Naive B cell (primary cell): ENCODE data around the gene GALK2. TPM values are rescaled to one million over a fixed set of nuclear protein-coding genes. Genes with fewer than 3 reads are reported as not detected.
"Not testable (repeated sequence)": the region's sequence is repeated elsewhere in the genome, so short reads cannot be mapped to it uniquely, and the experiment has no call there.

ENCODE experiments used
- ATAC-seq, 2 donors: fragments of 150-1000 bp; cut with Tn5 transposase; 2 replicates each; pipeline ENCODE4 v1.10.0; 2021; ENCODE audit warnings: low read depth in 2 of 2, mild to moderate bottlenecking in 2 of 2, moderate library complexity in 2 of 2
- DNase-seq: peaks from one replicate; pipeline ENCODE4 v3.0.0; 2022
- H3K27ac Mint-ChIP-seq, 6 donors: one replicate each; pipeline ENCODE4 v1.8.0; 2020 to 2022; ENCODE audit warnings: mild to moderate bottlenecking in 6 of 6, mixed read lengths in 6 of 6, moderate library complexity in 5 of 6, inconsistent platforms in 2 of 6
- H3K27me3 Mint-ChIP-seq, 3 donors: one replicate each; pipeline ENCODE4 v1.8.0; 2021 to 2022; ENCODE audit warnings: mixed read lengths in 3 of 3, mild to moderate bottlenecking in 1 of 3
- H3K36me3 Mint-ChIP-seq, 2 donors: one replicate each; pipeline ENCODE4 v1.8.0; 2020 to 2022; ENCODE audit warnings: mixed read lengths in 2 of 2, inconsistent platforms in 1 of 2, mild to moderate bottlenecking in 1 of 2
- H3K4me1 Mint-ChIP-seq, 3 donors: one replicate each; pipeline ENCODE4 v1.8.0; 2020 to 2022; ENCODE audit warnings: mixed read lengths in 3 of 3, inconsistent platforms in 1 of 3, mild to moderate bottlenecking in 1 of 3, moderate library complexity in 1 of 3
- H3K4me3 Mint-ChIP-seq, 8 donors: one replicate each; pipeline ENCODE4 v1.8.0; 2020 to 2022; ENCODE audit warnings: mild to moderate bottlenecking in 8 of 8, mixed read lengths in 8 of 8, moderate library complexity in 8 of 8, inconsistent platforms in 2 of 8
- H3K9me3 Mint-ChIP-seq, 7 donors: one replicate each; pipeline ENCODE4 v1.8.0; 2020 to 2022; ENCODE audit warnings: mixed read lengths in 7 of 7, mild to moderate bottlenecking in 5 of 7, inconsistent platforms in 2 of 7, moderate library complexity in 1 of 7
- polyA plus RNA-seq, 6 donors: library from polyadenylated mRNA; unstranded; fragments of 300-500 nt; fragmentation: Illumina TruSeq; gene quantifications; one replicate each; pipeline ENCODE4 v1.2.3, GENCODE V29; 2021; ENCODE audit warnings: low read depth in 6 of 6

The GALK2 gene
- polyA plus RNA-seq, 6 donors from 2014 or later, result 12.6 to 26.4 (median 15.4) TPM

GRCh38 chr15:49314716-49315115 is 144.7 kb downstream of the GALK2 start:
- no peaks in the 10 kb centered on the region for H3K27me3 Mint-ChIP-seq
- H3K9me3 Mint-ChIP-seq, result peaks cover 0 to 10% (median 0%) of the 10 kb centered on the region in 7 donors
- DNase-seq, result no peak
- H3K4me3 Mint-ChIP-seq, result no peak overlapping the region
- H3K36me3 Mint-ChIP-seq, result peaks cover 39 to 50% of the 10 kb centered on the region in 2 donors
- peak overlapping the region in 1 of 6 donors; percentile 46 for H3K27ac Mint-ChIP-seq
- H3K4me1 Mint-ChIP-seq, result peaks cover 0 to 13% (median 5%) of the 10 kb centered on the region in 3 donors
- no peak for ATAC-seq

DNA sequence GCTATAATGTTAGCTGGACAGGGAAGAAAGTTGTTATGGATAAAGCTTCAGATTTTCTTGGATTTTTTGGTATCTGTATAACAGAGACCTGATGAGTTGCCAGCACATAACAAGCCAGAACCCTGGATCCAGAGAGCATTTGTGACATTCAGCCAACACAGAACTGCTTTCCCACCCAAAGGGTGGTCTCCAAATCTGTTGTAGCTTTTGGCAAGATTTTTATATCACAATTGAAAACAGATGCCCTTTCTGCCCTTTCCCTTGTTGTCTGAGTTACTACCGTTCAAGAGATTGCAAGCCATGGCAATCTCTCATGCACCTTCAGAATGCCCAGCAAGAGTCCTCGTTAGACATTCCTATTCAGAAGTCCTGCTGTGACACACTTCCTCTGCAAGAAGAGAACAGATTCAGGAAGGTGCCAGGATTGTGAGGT is 145.4 kb downstream of the GALK2 start:
- ATAC-seq (no peak), DNase-seq (no peak)
- Mint-ChIP-seq H3K4me1 (peaks cover 0 to 9% (median 5%) of the 10 kb centered on the region in 3 donors), H3K27ac (peak overlapping the region in 1 of 6 donors; percentile 22), H3K27me3 (no peaks in the 10 kb centered on the region), H3K9me3 (peaks cover 0 to 10% (median 0%) of the 10 kb centered on the region in 7 donors), H3K36me3 (peaks cover 32 to 50% of the 10 kb centered on the region in 2 donors), H3K4me3 (no peak overlapping the region)

DNA sequence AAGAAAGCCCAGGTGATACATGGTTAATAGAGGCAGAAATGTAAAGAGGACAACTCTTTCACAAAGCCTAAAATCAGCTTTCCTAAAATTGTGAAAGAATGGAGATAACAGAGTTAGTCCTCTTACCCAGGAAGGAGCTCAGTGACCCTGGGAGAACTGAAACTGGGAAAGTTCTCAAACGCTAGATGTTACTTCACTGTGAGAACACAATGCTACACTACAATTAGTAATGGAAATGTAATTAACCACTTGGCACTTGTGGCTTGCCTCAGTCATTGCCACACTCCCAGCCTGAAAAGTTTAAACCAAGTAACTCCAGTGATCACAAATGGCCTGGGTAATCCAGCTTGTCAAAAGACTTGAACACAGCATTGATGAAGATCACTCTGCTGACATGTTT is 150.3 kb downstream of the GALK2 start:
- H3K4me3 Mint-ChIP-seq, result no peak overlapping the region
- H3K36me3 Mint-ChIP-seq, result peaks cover 20 to 48% of the 10 kb centered on the region in 2 donors
- H3K27me3 Mint-ChIP-seq, result no peaks in the 10 kb centered on the region
- H3K9me3 Mint-ChIP-seq, result peaks cover 0 to 6% (median 0%) of the 10 kb centered on the region in 7 donors
- H3K4me1 Mint-ChIP-seq, result peaks cover 0 to 6% (median 0%) of the 10 kb centered on the region in 3 donors
- no peak overlapping the region for H3K27ac Mint-ChIP-seq
- no peak for DNase-seq
- ATAC-seq, result no peak

GRCh38 chr15:49323207-49323606 is 153.2 kb downstream of the GALK2 start:
- Mint-ChIP-seq H3K4me1 (peaks cover 0 to 6% (median 0%) of the 10 kb centered on the region in 3 donors), H3K27ac (peak overlapping the region in 1 of 6 donors; percentile 16), H3K27me3 (no peaks in the 10 kb centered on the region), H3K4me3 (no peak overlapping the region), H3K9me3 (no peaks in the 10 kb centered on the region), H3K36me3 (peaks cover 29 to 32% of the 10 kb centered on the region in 2 donors)
- ATAC-seq, result no peak
- no peak for DNase-seq

DNA sequence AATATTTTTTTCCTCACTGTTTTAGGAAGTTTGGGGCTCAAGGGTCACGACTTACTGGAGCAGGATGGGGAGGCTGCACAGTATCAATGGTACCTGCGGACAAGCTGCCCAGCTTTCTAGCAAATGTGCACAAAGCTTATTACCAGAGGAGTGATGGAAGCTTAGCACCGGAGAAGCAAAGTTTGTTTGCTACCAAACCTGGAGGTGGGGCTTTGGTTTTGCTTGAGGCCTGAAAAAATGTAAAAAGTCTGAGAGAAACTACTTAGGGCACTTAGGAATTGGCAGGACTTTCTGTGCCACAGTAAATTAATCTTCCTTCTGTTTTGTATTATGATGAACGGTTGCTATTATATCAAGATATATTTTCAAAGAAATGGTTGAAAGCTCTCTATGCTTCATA is 157.9 kb downstream of the GALK2 start:
- ATAC-seq (no peak), DNase-seq (no peak)
- H3K9me3 Mint-ChIP-seq, result no peaks in the 10 kb centered on the region
- no peaks in the 10 kb centered on the region for H3K27me3 Mint-ChIP-seq
- H3K36me3 Mint-ChIP-seq, result peaks cover 0 to 15% of the 10 kb centered on the region in 2 donors
- no peak overlapping the region for H3K27ac Mint-ChIP-seq
- H3K4me1 Mint-ChIP-seq, result no peaks in the 10 kb centered on the region
- no peak overlapping the region for H3K4me3 Mint-ChIP-seq

DNA sequence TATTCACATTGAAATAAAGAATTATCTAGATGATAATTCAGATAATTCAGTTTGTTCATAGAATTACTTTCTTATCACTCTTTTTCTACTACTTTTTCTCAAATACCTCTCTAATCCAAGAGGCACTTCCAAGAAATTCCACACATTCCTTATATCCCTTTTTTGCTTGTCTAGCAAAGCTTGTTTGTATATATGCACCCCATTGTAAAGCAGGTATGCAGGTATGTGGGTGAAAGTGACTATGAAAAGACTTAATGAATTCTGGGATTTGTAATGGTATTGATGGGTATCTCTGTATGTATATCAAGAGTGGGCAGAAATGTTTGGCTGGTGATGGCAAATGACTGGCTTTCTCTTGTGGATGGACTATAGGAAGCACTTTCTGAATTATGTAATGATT is 158.9 kb downstream of the GALK2 start:
- ATAC-seq, result no peak
- H3K27ac Mint-ChIP-seq, result no peak overlapping the region
- peaks cover 0 to 15% of the 10 kb centered on the region in 2 donors for H3K36me3 Mint-ChIP-seq
- H3K27me3 Mint-ChIP-seq, result no peaks in the 10 kb centered on the region
- H3K9me3 Mint-ChIP-seq, result no peaks in the 10 kb centered on the region
- DNase-seq, result no peak
- no peak overlapping the region for H3K4me3 Mint-ChIP-seq
- no peaks in the 10 kb centered on the region for H3K4me1 Mint-ChIP-seq

- no peaks in the 10 kb centered on the region for H3K4me1 Mint-ChIP-seq
- no peak overlapping the region for H3K4me3 Mint-ChIP-seq
- ATAC-seq (no peak), DNase-seq (no peak)
- H3K36me3 Mint-ChIP-seq, result peaks cover 0 to 15% of the 10 kb centered on the region in 2 donors
- H3K9me3 Mint-ChIP-seq, result no peaks in the 10 kb centered on the region
- H3K27me3 Mint-ChIP-seq, result no peaks in the 10 kb centered on the region
- no peak overlapping the region for H3K27ac Mint-ChIP-seq
These were observed 160.1 kb downstream of the GALK2 start for GRCh38 chr15:49330166-49330565.

- ATAC-seq (no peak), DNase-seq (no peak)
- Mint-ChIP-seq H3K4me1 (no peaks in the 10 kb centered on the region), H3K36me3 (peaks cover 0 to 15% of the 10 kb centered on the region in 2 donors), H3K4me3 (no peak overlapping the region), H3K27ac (peak overlapping the region in 1 of 6 donors; percentile 17), H3K9me3 (no peaks in the 10 kb centered on the region), H3K27me3 (no peaks in the 10 kb centered on the region)
These were observed 161.4 kb downstream of the GALK2 start for GRCh38 chr15:49331442-49331841.

- Mint-ChIP-seq H3K9me3 (no peaks in the 10 kb centered on the region), H3K27ac (peak overlapping the region in 2 of 6 donors; percentile 5 to 80), H3K4me1 (no peaks in the 10 kb centered on the region), H3K27me3 (no peaks in the 10 kb centered on the region), H3K4me3 (no peak overlapping the region), H3K36me3 (peaks cover 0 to 15% of the 10 kb centered on the region in 2 donors)
- ATAC-seq (no peak), DNase-seq (no peak)
These were observed 161.9 kb downstream of the GALK2 start for GRCh38 chr15:49331951-49332350.

DNA sequence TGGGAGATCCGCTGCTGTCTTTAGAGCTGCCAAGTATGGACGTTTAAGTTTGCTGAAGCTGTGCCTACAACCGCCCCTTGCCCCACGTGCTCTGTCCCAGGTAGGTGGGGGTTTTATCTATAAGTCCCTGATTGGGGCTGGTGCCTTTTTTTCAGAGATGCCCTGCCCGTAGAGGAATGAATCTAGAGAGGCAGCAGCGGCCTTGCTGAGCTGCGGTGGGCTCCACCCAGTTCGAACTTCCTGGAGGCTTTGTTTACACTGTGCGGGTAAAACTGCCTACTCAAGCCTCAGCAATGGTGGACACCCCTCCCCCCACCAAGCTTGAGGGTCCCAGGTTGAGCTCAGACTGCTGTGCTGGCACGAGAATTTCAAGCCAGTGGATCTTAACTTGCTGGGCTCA is 169.6 kb downstream of the GALK2 start:
- Mint-ChIP-seq H3K9me3 (peaks cover 0 to 21% (median 6%) of the 10 kb centered on the region in 7 donors), H3K27me3 (no peaks in the 10 kb centered on the region), H3K36me3 (peaks cover 28 to 38% of the 10 kb centered on the region in 2 donors), H3K4me1 (no peaks in the 10 kb centered on the region), H3K4me3 (no peak overlapping the region), H3K27ac (no peak overlapping the region)
- ATAC-seq, result no peak
- no peak for DNase-seq

GRCh38 chr15:49343546-49343945 is 173.5 kb downstream of the GALK2 start:
- no peaks in the 10 kb centered on the region for H3K4me1 Mint-ChIP-seq
- peaks cover 26 to 39% of the 10 kb centered on the region in 2 donors for H3K36me3 Mint-ChIP-seq
- ATAC-seq (no peak), DNase-seq (no peak)
- H3K27me3 Mint-ChIP-seq, result no peaks in the 10 kb centered on the region
- H3K9me3 Mint-ChIP-seq, result peaks cover 0 to 21% (median 6%) of the 10 kb centered on the region in 7 donors
- H3K4me3 Mint-ChIP-seq, result no peak overlapping the region
- no peak overlapping the region for H3K27ac Mint-ChIP-seq

- not testable (repeated sequence) for H3K9me3 Mint-ChIP-seq, H3K27ac Mint-ChIP-seq, H3K4me1 Mint-ChIP-seq, DNase-seq, H3K36me3 Mint-ChIP-seq, H3K4me3 Mint-ChIP-seq, H3K27me3 Mint-ChIP-seq, ATAC-seq
These were observed 184.4 kb downstream of the GALK2 start for GRCh38 chr15:49354439-49354838.

- H3K9me3 Mint-ChIP-seq, result peaks cover 3 to 12% (median 5%) of the 10 kb centered on the region in 7 donors
- H3K27me3 Mint-ChIP-seq, result no peaks in the 10 kb centered on the region
- peaks cover 4 to 7% of the 10 kb centered on the region in 2 donors for H3K36me3 Mint-ChIP-seq
- ATAC-seq (no peak), DNase-seq (no peak)
- H3K4me1 Mint-ChIP-seq, result peaks cover 0 to 4% (median 0%) of the 10 kb centered on the region in 3 donors
- H3K27ac Mint-ChIP-seq, result peak overlapping the region in 1 of 6 donors; percentile 6
- no peak overlapping the region for H3K4me3 Mint-ChIP-seq
These were observed 191.3 kb downstream of the GALK2 start for GRCh38 chr15:49361370-49361769.

DNA sequence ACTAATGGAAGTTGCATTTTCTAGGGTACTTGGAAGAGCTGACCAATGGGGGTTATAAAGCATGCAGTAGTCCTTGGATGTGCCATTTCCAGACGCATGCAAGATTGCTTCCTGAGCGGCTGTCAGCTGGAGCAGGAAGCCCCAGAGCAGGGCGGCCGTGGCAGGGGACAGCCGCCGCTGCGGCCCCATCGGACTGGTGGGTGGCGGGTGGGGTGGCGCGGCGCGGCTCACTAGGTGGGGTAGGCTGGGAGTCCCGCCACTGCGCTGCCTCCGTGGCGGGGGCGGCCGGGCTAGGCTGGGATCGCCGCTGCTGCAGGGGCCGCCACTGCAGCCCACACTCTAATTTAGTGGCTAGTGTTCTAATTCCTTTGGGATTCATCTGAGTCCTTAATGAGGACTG is 196.4 kb downstream of the GALK2 start:
- Mint-ChIP-seq H3K36me3 (peaks cover 7 to 11% of the 10 kb centered on the region in 2 donors), H3K27me3 (no peaks in the 10 kb centered on the region), H3K27ac (no peak overlapping the region), H3K9me3 (peaks cover 4 to 22% (median 4%) of the 10 kb centered on the region in 7 donors), H3K4me1 (peaks cover 0 to 4% (median 0%) of the 10 kb centered on the region in 3 donors), H3K4me3 (no peak overlapping the region)
- DNase-seq (no peak), ATAC-seq (no peak)

DNA sequence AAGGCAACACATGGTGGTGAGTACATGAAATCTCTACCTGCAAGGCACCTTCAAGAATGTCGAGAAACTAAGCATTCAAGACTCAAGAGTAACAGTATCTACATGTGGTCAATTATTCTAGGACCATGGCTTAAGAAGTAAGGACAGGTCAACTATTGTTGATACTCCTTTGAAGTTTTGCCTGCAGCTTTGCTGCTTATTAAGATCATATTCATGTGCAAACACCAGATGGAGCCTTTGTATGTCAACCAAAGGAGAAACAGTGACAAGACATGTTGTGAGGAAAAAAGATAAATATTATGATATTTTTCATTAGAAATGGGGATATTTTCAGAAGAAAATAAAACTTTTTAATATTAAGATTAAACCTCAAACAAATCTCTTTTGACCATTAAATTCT is 200.7 kb downstream of the GALK2 start:
- DNase-seq (no peak), ATAC-seq (no peak)
- Mint-ChIP-seq H3K4me1 (no peaks in the 10 kb centered on the region), H3K36me3 (peaks cover 7 to 10% of the 10 kb centered on the region in 2 donors), H3K9me3 (peaks cover 0 to 21% (median 4%) of the 10 kb centered on the region in 7 donors), H3K27ac (no peak overlapping the region), H3K4me3 (no peak overlapping the region), H3K27me3 (no peaks in the 10 kb centered on the region)
